ENCODE results near the gene AUTS2. TPM values are rescaled to one million over a fixed set of nuclear protein-coding genes. Genes with fewer than 3 reads are reported as not detected.

Gene AUTS2
- total RNA-seq, 1 donor from 2014 or later = 94.1 TPM

- H3K27ac Mint-ChIP-seq = no peak overlapping the region
Measured at GRCh38 chr7:69708857-69709256, 110.6 kb downstream of the AUTS2 start.

GRCh38 chr7:69710768-69711438 is 112.6 kb downstream of the AUTS2 start:
- H3K36me3 Mint-ChIP-seq = peaks cover 4% of the 10 kb centered on the region
- no peak overlapping the region for H3K4me3 Mint-ChIP-seq
- DNase-seq (ENCODE audit: extremely low spot score, unreplicated experiment) = no peak
- H3K4me1 Mint-ChIP-seq (ENCODE audit: unreplicated experiment) = peaks cover 38% of the 10 kb centered on the region
- no peaks in the 10 kb centered on the region for H3K27me3 Mint-ChIP-seq
- no peak overlapping the region for H3K27ac Mint-ChIP-seq
- no peak for TF ChIP-seq CTCF (conservative IDR thresholded peaks at IDR 0.05)
- H3K9me3 Mint-ChIP-seq = no peaks in the 10 kb centered on the region

More at GRCh38 chr7:69708857-69709256, 110.6 kb downstream of the AUTS2 start:
- peaks cover 42% of the 10 kb centered on the region for H3K4me1 Mint-ChIP-seq (ENCODE audit: unreplicated experiment)
- H3K4me3 Mint-ChIP-seq = no peak overlapping the region
- H3K27me3 Mint-ChIP-seq = no peaks in the 10 kb centered on the region
- H3K36me3 Mint-ChIP-seq = peaks cover 4% of the 10 kb centered on the region
- DNase-seq (ENCODE audit: extremely low spot score, unreplicated experiment) = no peak
- no peak for TF ChIP-seq CTCF (conservative IDR thresholded peaks at IDR 0.05)
- no peaks in the 10 kb centered on the region for H3K9me3 Mint-ChIP-seq

GRCh38 chr7:69714886-69715576 is 116.8 kb downstream of the AUTS2 start:
- H3K27me3 Mint-ChIP-seq = no peaks in the 10 kb centered on the region
- H3K4me3 Mint-ChIP-seq = no peak overlapping the region
- TF ChIP-seq CTCF (conservative IDR thresholded peaks at IDR 0.05) = no peak
- no peak for DNase-seq (ENCODE audit: extremely low spot score, unreplicated experiment)
- H3K9me3 Mint-ChIP-seq = no peaks in the 10 kb centered on the region
- H3K27ac Mint-ChIP-seq = no peak overlapping the region
- H3K36me3 Mint-ChIP-seq = peaks cover 4% of the 10 kb centered on the region
- H3K4me1 Mint-ChIP-seq (ENCODE audit: unreplicated experiment) = peaks cover 19% of the 10 kb centered on the region

- no peaks in the 10 kb centered on the region for H3K27me3 Mint-ChIP-seq
- no peak overlapping the region for H3K4me3 Mint-ChIP-seq
- no peak for TF ChIP-seq CTCF (conservative IDR thresholded peaks at IDR 0.05)
- no peak for DNase-seq (ENCODE audit: extremely low spot score, unreplicated experiment)
- peaks cover 13% of the 10 kb centered on the region for H3K4me1 Mint-ChIP-seq (ENCODE audit: unreplicated experiment)
- peaks cover 4% of the 10 kb centered on the region for H3K36me3 Mint-ChIP-seq
- H3K27ac Mint-ChIP-seq = no peak overlapping the region
- no peaks in the 10 kb centered on the region for H3K9me3 Mint-ChIP-seq
Measured at GRCh38 chr7:69717221-69717620, 118.9 kb downstream of the AUTS2 start.

GRCh38 chr7:69719717-69720116 is 121.4 kb downstream of the AUTS2 start:
- no peak for TF ChIP-seq CTCF (conservative IDR thresholded peaks at IDR 0.05)
- no peaks in the 10 kb centered on the region for H3K27me3 Mint-ChIP-seq
- DNase-seq (ENCODE audit: extremely low spot score, unreplicated experiment) = no peak
- peaks cover 33% of the 10 kb centered on the region for H3K4me1 Mint-ChIP-seq (ENCODE audit: unreplicated experiment)
- no peaks in the 10 kb centered on the region for H3K36me3 Mint-ChIP-seq
- no peaks in the 10 kb centered on the region for H3K9me3 Mint-ChIP-seq
- H3K27ac Mint-ChIP-seq = no peak overlapping the region
- no peak overlapping the region for H3K4me3 Mint-ChIP-seq
